GM12873 (cell line): ENCODE results near the gene CCR5.

Experiments
- CTCF ChIP-seq: IDR thresholded peaks from 2 replicates; pipeline ENCODE4 v1.5.1; 2012; ENCODE audit warnings: low read depth, mild to moderate bottlenecking, moderate library complexity, low read length, control low read depth; ENCODE audit not compliant: insufficient read depth; ENCODE audit errors: missing control alignments

The CCR5 gene

GRCh38 chr3:46393554-46394434 lies 23.0 kb downstream of the CCR5 start:
- no peak for TF ChIP-seq CTCF

DNA sequence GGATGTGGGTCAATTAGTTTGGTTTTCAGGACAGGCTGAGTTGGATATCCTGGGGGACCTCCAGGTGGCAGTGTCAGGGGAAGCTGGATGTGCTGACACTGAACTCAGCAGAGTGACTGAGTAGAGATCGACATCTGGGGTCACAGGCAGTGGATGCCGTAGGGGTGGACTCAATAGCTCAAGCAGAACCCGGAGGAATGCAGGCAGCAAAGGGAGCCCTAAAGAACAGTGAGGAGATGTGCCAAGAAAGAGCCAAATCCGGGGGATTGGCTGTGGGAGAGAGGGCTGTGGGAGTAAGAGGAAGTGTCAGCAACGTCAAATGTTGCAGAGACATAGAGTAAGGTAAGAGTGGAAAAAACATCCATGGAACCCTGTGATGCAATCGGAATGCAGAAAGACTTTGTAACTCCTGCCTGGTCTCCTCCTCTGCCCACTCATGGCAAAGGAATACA lies 24.5 kb downstream of the CCR5 start:
- TF ChIP-seq CTCF = peak; percentile 34

- TF ChIP-seq CTCF = no peak
Observed at GRCh38 chr3:46395766-46396530, 25.2 kb downstream of the CCR5 start.

DNA sequence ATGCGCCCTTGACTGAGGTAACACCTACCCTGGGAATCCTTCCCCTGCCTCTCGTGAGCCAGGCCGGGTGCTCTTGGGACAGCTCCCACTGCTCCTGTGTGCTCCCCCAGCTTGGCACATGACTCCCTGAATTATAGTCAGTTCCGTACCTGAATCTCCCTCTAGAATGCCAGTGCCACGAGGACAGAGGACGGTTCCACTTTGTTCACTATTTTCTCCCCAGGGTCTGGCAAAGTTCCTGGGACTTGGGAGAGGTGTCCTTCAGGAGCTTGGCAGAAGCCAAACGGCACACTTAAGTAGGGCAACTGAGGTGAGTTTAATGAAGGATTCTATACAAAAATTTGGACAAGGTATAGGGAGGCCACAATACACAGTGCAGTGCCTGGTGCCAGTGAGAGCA lies 26.4 kb downstream of the CCR5 start:
- no peak for TF ChIP-seq CTCF

GRCh38 chr3:46398186-46398955 lies 27.6 kb downstream of the CCR5 start:
- no peak for TF ChIP-seq CTCF

DNA sequence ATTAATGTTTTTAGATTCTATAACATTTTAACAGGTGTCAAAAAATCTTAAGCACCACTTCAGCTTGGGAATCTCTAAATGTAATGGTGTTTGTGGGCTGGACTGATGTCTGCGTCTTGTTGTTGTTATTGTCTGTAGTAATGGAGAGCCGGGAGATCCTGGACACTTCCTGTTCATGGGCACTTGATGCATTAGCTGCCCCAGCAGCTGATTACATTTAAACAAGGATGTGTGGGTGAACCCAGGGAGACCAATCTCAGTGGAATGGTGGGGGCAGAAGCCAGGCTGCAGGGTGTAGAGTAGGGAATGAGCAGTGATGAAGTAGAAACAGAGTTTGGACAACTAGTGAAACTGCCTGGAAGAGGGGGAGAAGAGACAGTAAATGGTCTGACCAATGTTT lies 28.4 kb downstream of the CCR5 start:
- TF ChIP-seq CTCF = no peak
